ENCODE results near the gene HSD17B14.

- no peak for TF ChIP-seq CTCF (IDR thresholded peaks at IDR 0.05 in 2 of 3, conservative IDR thresholded peaks at IDR 0.05 in 1 of 3; ENCODE audit: insufficient read depth in 2 of 3, low read depth in 1 of 3, low read length in 3 of 3)
- no peak for TF ChIP-seq NKRF (IDR thresholded peaks at IDR 0.05; ENCODE audit: borderline replicate concordance)
- no peak for TF ChIP-seq KLF1 (tag; IDR thresholded peaks at IDR 0.05)
- no peak for TF ChIP-seq ZBTB7A (IDR thresholded peaks at IDR 0.05; ENCODE audit: borderline replicate concordance, control insufficient read depth, low read depth, low read length)
- no peak for TF ChIP-seq YY1 (IDR thresholded peaks at IDR 0.05; ENCODE audit: borderline replicate concordance in 1 of 3, control insufficient read depth in 1 of 3, extremely low read depth in 1 of 3, insufficient read depth in 3 of 3, insufficient read length in 1 of 3, insufficient replicate concordance in 2 of 3, low read depth in 1 of 3, low read length in 2 of 3)
- TF ChIP-seq CREB1 (IDR thresholded peaks at IDR 0.05) = no peak
- no peak for TF ChIP-seq CREB1 (CRISPR knock-in tag; IDR thresholded peaks at IDR 0.05)
- TF ChIP-seq SRSF7 (optimal IDR thresholded peaks at IDR 0.05; ENCODE audit: low read depth, low read length) = no peak
- TF ChIP-seq HNRNPH1 (optimal IDR thresholded peaks at IDR 0.05; ENCODE audit: low read depth, low read length) = no peak
- TF ChIP-seq IRF2 (CRISPR knock-in tag; IDR thresholded peaks at IDR 0.05) = no peak
- TF ChIP-seq POLR2A (conservative IDR thresholded peaks at IDR 0.05) = no peak
Measured at GRCh38 chr19:48862827-48863226, 26.5 kb upstream of the HSD17B14 start.

All from K562 (cell line).